HEK293 (cell line): ENCODE measurements around the gene NCOA7.

Experiments
- CTCF ChIA-PET: fragments of 350-600 bp; formaldehyde crosslinking; extraction: SDS; loops from one replicate; lab custom pipeline; 2021; ENCODE audit warnings: antibody characterized with exemption; lab: Yijun Ruan, JAX
- POLR2A ChIA-PET: fragments of 300-600 bp; formaldehyde crosslinking; extraction: SDS; loops from one replicate; lab custom pipeline; 2020; ENCODE audit warnings: antibody characterized with exemption, inconsistent platforms; lab: Yijun Ruan, JAX
- H3K27ac ChIP-seq: fragments of 200-500 bp; sonication (Bioruptor generic); 2 replicates; pipeline ENCODE4 v1.5.1; 2014; ENCODE audit warnings: low read depth, low read length, control low read depth, inconsistent platforms; ENCODE audit errors: extremely low read depth
- H3K36me3 ChIP-seq, 2 experiments: fragments of 200-500 bp in 1 of 2; sonication (Bioruptor generic) in 1 of 2; 1 replicate in 1 of 2; 2 replicates in 1 of 2; pipeline ENCODE4 v1.5.1; 2014 to 2017; ENCODE audit warnings: inconsistent platforms in 2 of 2, low read length in 2 of 2; ENCODE audit not compliant: control insufficient read depth in 2 of 2, insufficient read depth in 1 of 2
- H3K4me1 ChIP-seq: fragments of 200-500 bp; sonication (Bioruptor generic); 2 replicates; pipeline ENCODE4 v1.5.1; 2014; ENCODE audit warnings: mild to moderate bottlenecking, low read length, inconsistent platforms; ENCODE audit not compliant: control insufficient read depth, insufficient read depth
- H3K4me3 ChIP-seq: 2 replicates; pipeline ENCODE4 v1.5.1; 2011; ENCODE audit warnings: low read depth, mild to moderate bottlenecking, control low read depth, low read length, moderate library complexity
- H3K9me3 ChIP-seq: fragments of 200-500 bp; sonication (Bioruptor generic); 2 replicates; pipeline ENCODE4 v1.5.1; 2014; ENCODE audit warnings: low read depth, low read length, inconsistent platforms; ENCODE audit not compliant: control insufficient read depth, insufficient read depth
- EGR2 ChIP-seq: fragments of 450-650 bp; formaldehyde crosslinking; IDR thresholded peaks from 2 replicates; pipeline ENCODE4 v1.5.1; 2016; ENCODE audit warnings: low read depth, missing biosample characterization, missing genetic modification characterization
- HOXD13 ChIP-seq: sonication (generic); formaldehyde crosslinking; IDR thresholded peaks from 2 replicates; pipeline ENCODE4 v1.8.0; 2022; ENCODE audit warnings: missing genetic modification reagents, borderline replicate concordance
- KLF1 ChIP-seq: fragments of 450-650 bp; formaldehyde crosslinking; IDR thresholded peaks from 2 replicates; pipeline ENCODE4 v1.5.1; 2016; ENCODE audit warnings: missing biosample characterization, missing genetic modification characterization
- REPIN1 ChIP-seq: fragments of 450-650 bp; formaldehyde crosslinking; IDR thresholded peaks from 2 replicates; pipeline ENCODE4 v1.5.1; 2017; ENCODE audit warnings: missing biosample characterization, missing genetic modification characterization, low read depth
- ZBTB7A ChIP-seq: fragments of 450-650 bp; formaldehyde crosslinking; IDR thresholded peaks from 2 replicates; pipeline ENCODE4 v1.5.1; 2016; ENCODE audit warnings: low read depth, missing biosample characterization, missing genetic modification characterization
- ZFP3 ChIP-seq: fragments of 450-650 bp; formaldehyde crosslinking; IDR thresholded peaks from 2 replicates; pipeline ENCODE4 v1.5.1; 2016; ENCODE audit warnings: low read depth, missing biosample characterization, missing genetic modification characterization
- ZNF10 ChIP-seq: fragments of 450-650 bp; formaldehyde crosslinking; IDR thresholded peaks from 2 replicates; pipeline ENCODE4 v1.5.1; 2017; ENCODE audit warnings: missing biosample characterization, missing genetic modification characterization
- ZNF248 ChIP-seq: fragments of 450-650 bp; formaldehyde crosslinking; IDR thresholded peaks from 2 replicates; pipeline ENCODE4 v1.5.1; 2017; ENCODE audit warnings: missing biosample characterization, missing genetic modification characterization
- ZNF292 ChIP-seq: fragments of 450-650 bp; formaldehyde crosslinking; IDR thresholded peaks from 2 replicates; pipeline ENCODE4 v1.5.1; 2016; ENCODE audit warnings: low read depth, missing biosample characterization, missing genetic modification characterization, borderline replicate concordance
- ZNF776 ChIP-seq: fragments of 450-650 bp; formaldehyde crosslinking; IDR thresholded peaks from 2 replicates; pipeline ENCODE4 v1.5.0; 2017; ENCODE audit warnings: missing biosample characterization, missing genetic modification characterization, borderline replicate concordance
- ZNF791 ChIP-seq: fragments of 450-650 bp; formaldehyde crosslinking; IDR thresholded peaks from 2 replicates; pipeline ENCODE4 v1.5.1; 2016; ENCODE audit warnings: missing biosample characterization, missing genetic modification characterization
- ZNF843 ChIP-seq: fragments of 450-650 bp; formaldehyde crosslinking; IDR thresholded peaks from 2 replicates; pipeline ENCODE4 v1.5.1; 2016; ENCODE audit warnings: missing biosample characterization, missing genetic modification characterization
- ZSCAN16 ChIP-seq: fragments of 450-650 bp; formaldehyde crosslinking; IDR thresholded peaks from 2 replicates; pipeline ENCODE4 v1.5.1; 2016; ENCODE audit warnings: missing biosample characterization, missing genetic modification characterization
- ZXDB ChIP-seq: fragments of 450-650 bp; formaldehyde crosslinking; IDR thresholded peaks from 2 replicates; pipeline ENCODE4 v1.5.1; 2016; ENCODE audit warnings: missing biosample characterization, missing genetic modification characterization
- TF ChIP-seq, protein P1 (sequence below): fragments of 450-650 bp; formaldehyde crosslinking; IDR thresholded peaks from 2 replicates; pipeline ENCODE4 v1.5.1; 2016; ENCODE audit warnings: missing biosample characterization, missing genetic modification characterization
- TF ChIP-seq, protein P2 (sequence below): fragments of 450-650 bp; formaldehyde crosslinking; IDR thresholded peaks from 2 replicates; pipeline ENCODE4 v1.5.0; 2017; ENCODE audit warnings: missing biosample characterization, missing genetic modification characterization, borderline replicate concordance
- TF ChIP-seq, protein P3 (sequence below): fragments of 450-650 bp; formaldehyde crosslinking; IDR thresholded peaks from 2 replicates; pipeline ENCODE4 v1.5.1; 2016; ENCODE audit warnings: missing biosample characterization, missing genetic modification characterization
- TF ChIP-seq, protein P4 (sequence below): sonication (generic); formaldehyde crosslinking; IDR thresholded peaks from 2 replicates; pipeline ENCODE4 v1.8.1; 2022; ENCODE audit warnings: mild to moderate bottlenecking, moderate library complexity, missing genetic modification reagents
- TF ChIP-seq, protein P5 (sequence below): fragments of 450-650 bp; formaldehyde crosslinking; IDR thresholded peaks from 2 replicates; pipeline ENCODE4 v1.5.1; 2016; ENCODE audit warnings: missing biosample characterization, missing genetic modification characterization
- TF ChIP-seq, protein P6 (sequence below): fragments of 450-650 bp; formaldehyde crosslinking; IDR thresholded peaks from 2 replicates; pipeline ENCODE4 v1.5.1; 2016; ENCODE audit warnings: missing biosample characterization, missing genetic modification characterization
- TF ChIP-seq, protein P7 (sequence below): fragments of 450-650 bp; formaldehyde crosslinking; IDR thresholded peaks from 2 replicates; pipeline ENCODE4 v1.5.1; 2016; ENCODE audit warnings: missing biosample characterization, missing genetic modification characterization

The NCOA7 gene

DNA sequence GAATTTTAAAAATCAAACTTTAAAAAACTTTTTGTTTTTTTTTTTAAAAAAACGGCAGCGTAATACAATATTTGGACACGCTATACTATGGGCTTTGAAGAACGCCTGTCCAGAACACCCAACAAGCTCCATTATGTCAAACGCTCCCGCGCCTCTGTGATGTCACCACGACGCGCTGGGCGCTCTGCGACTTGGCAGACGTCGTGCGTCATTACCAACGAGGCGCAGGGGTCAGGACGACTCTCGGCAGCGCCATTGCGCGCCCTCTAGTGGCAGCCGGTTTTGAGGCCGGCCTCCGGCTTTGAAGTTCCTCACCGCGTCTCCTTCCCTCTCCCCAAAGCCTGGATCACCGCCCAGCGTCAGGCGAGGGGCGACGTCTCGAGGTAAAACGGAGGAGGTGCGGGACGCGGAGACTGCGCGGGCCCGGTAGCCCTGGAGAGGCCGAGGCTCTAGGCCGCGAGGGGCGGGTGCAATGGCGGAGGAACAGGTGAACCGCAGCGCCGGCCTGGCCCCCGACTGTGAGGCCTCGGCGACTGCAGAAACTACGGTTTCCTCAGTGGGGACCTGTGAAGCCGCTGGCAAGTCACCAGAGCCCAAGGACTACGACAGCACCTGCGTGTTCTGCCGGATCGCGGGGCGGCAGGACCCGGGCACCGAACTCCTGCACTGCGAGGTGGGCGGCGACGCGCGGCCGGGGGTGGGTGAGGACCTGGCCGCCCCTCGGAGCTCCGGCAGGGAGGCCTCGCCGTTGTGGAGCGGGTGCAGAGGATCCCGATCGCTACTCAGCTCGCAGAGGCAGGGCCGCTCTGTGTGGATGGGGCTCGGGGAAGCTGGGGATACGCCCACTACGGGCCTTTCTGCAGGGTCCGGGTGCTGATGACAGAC is 166.0 kb downstream of the NCOA7 start, which contains the start of gene HINT3:
TSS of gene HINT3 (plus strand) at position 265 of the 885 bp plus-strand sequence. CDS start at position 473, 208 bp downstream.
- Histone ChIP-seq H3K4me1 (no peaks in the 10 kb centered on the region), H3K9me3 (no peaks in the 10 kb centered on the region), H3K27ac (peak within 1 kb of the TSS; percentile 94), H3K36me3 (peaks cover 0 to 13% of the 10 kb centered on the region in 2 experiments; a peak in 1 of 3 replicates), H3K4me3 (peak within 1 kb of the TSS; percentile 83)
- POLR2A ChIA-PET: interaction anchor here (0.7 to 3.3 kb wide), 17 partner anchors 10 to 212 kb away, joined by 3 to 54 read pairs (median 4); partner anchors contain the start of genes NCOA7 and TRMT11
- CTCF ChIA-PET: interaction anchor here (0.5 to 4.6 kb wide), 70 partner anchors 8 to 1067 kb away, joined by 3 to 62 read pairs (median 4); partner anchors contain the start of genes NCOA7 and TRMT11
- TF ChIP-seq ZNF776 (no peak), EGR2 (peak; percentile 72), ZNF791 (tag by site-specific recombination) (no peak), ZSCAN16 (tag by site-specific recombination) (no peak; the same call in 1 of the 2 replicates), ZFP3 (tag by site-specific recombination) (peak; percentile 38; the same call in 1 of the 2 replicates), ZNF843 (peak; percentile 73), REPIN1 (tag by site-specific recombination) (peak; percentile 78), ZNF10 (peak; percentile 73; the same call in 1 of the 2 replicates), ZXDB (tag by site-specific recombination) (peak; percentile 98), KLF1 (peak; percentile 69), ZNF248 (tag by site-specific recombination) (no peak), HOXD13 (CRISPR knock-in tag) (no peak; the same call in 1 of the 2 replicates), ZBTB7A (0 out of 2 replicates have a peak, but pooled peaks have one; percentile 56), ZNF292 (tag by site-specific recombination) (no peak)
- TF ChIP-seq, protein P1, sequence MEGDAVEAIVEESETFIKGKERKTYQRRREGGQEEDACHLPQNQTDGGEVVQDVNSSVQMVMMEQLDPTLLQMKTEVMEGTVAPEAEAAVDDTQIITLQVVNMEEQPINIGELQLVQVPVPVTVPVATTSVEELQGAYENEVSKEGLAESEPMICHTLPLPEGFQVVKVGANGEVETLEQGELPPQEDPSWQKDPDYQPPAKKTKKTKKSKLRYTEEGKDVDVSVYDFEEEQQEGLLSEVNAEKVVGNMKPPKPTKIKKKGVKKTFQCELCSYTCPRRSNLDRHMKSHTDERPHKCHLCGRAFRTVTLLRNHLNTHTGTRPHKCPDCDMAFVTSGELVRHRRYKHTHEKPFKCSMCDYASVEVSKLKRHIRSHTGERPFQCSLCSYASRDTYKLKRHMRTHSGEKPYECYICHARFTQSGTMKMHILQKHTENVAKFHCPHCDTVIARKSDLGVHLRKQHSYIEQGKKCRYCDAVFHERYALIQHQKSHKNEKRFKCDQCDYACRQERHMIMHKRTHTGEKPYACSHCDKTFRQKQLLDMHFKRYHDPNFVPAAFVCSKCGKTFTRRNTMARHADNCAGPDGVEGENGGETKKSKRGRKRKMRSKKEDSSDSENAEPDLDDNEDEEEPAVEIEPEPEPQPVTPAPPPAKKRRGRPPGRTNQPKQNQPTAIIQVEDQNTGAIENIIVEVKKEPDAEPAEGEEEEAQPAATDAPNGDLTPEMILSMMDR (tag by site-specific recombination): peak; percentile 100
- TF ChIP-seq, protein P2, sequence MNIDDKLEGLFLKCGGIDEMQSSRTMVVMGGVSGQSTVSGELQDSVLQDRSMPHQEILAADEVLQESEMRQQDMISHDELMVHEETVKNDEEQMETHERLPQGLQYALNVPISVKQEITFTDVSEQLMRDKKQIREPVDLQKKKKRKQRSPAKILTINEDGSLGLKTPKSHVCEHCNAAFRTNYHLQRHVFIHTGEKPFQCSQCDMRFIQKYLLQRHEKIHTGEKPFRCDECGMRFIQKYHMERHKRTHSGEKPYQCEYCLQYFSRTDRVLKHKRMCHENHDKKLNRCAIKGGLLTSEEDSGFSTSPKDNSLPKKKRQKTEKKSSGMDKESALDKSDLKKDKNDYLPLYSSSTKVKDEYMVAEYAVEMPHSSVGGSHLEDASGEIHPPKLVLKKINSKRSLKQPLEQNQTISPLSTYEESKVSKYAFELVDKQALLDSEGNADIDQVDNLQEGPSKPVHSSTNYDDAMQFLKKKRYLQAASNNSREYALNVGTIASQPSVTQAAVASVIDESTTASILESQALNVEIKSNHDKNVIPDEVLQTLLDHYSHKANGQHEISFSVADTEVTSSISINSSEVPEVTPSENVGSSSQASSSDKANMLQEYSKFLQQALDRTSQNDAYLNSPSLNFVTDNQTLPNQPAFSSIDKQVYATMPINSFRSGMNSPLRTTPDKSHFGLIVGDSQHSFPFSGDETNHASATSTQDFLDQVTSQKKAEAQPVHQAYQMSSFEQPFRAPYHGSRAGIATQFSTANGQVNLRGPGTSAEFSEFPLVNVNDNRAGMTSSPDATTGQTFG (tag by site-specific recombination): no peak; the same call in 1 of the 2 replicates
- TF ChIP-seq, protein P3, sequence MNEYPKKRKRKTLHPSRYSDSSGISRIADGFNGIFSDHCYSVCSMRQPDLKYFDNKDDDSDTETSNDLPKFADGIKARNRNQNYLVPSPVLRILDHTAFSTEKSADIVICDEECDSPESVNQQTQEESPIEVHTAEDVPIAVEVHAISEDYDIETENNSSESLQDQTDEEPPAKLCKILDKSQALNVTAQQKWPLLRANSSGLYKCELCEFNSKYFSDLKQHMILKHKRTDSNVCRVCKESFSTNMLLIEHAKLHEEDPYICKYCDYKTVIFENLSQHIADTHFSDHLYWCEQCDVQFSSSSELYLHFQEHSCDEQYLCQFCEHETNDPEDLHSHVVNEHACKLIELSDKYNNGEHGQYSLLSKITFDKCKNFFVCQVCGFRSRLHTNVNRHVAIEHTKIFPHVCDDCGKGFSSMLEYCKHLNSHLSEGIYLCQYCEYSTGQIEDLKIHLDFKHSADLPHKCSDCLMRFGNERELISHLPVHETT (tag by site-specific recombination): peak; percentile 89
- TF ChIP-seq, protein P4, sequence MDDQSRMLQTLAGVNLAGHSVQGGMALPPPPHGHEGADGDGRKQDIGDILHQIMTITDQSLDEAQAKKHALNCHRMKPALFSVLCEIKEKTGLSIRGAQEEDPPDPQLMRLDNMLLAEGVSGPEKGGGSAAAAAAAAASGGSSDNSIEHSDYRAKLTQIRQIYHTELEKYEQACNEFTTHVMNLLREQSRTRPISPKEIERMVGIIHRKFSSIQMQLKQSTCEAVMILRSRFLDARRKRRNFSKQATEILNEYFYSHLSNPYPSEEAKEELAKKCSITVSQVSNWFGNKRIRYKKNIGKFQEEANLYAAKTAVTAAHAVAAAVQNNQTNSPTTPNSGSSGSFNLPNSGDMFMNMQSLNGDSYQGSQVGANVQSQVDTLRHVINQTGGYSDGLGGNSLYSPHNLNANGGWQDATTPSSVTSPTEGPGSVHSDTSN (CRISPR knock-in tag): peak; percentile 84
- TF ChIP-seq, protein P5, sequence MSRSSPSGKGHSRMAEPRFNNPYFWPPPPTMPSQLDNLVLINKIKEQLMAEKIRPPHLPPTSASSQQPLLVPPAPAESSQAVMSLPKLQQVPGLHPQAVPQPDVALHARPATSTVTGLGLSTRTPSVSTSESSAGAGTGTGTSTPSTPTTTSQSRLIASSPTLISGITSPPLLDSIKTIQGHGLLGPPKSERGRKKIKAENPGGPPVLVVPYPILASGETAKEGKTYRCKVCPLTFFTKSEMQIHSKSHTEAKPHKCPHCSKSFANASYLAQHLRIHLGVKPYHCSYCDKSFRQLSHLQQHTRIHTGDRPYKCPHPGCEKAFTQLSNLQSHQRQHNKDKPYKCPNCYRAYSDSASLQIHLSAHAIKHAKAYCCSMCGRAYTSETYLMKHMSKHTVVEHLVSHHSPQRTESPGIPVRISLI: peak; percentile 90
- TF ChIP-seq, protein P6, sequence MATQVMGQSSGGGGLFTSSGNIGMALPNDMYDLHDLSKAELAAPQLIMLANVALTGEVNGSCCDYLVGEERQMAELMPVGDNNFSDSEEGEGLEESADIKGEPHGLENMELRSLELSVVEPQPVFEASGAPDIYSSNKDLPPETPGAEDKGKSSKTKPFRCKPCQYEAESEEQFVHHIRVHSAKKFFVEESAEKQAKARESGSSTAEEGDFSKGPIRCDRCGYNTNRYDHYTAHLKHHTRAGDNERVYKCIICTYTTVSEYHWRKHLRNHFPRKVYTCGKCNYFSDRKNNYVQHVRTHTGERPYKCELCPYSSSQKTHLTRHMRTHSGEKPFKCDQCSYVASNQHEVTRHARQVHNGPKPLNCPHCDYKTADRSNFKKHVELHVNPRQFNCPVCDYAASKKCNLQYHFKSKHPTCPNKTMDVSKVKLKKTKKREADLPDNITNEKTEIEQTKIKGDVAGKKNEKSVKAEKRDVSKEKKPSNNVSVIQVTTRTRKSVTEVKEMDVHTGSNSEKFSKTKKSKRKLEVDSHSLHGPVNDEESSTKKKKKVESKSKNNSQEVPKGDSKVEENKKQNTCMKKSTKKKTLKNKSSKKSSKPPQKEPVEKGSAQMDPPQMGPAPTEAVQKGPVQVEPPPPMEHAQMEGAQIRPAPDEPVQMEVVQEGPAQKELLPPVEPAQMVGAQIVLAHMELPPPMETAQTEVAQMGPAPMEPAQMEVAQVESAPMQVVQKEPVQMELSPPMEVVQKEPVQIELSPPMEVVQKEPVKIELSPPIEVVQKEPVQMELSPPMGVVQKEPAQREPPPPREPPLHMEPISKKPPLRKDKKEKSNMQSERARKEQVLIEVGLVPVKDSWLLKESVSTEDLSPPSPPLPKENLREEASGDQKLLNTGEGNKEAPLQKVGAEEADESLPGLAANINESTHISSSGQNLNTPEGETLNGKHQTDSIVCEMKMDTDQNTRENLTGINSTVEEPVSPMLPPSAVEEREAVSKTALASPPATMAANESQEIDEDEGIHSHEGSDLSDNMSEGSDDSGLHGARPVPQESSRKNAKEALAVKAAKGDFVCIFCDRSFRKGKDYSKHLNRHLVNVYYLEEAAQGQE: peak; percentile 71
- TF ChIP-seq, protein P7, sequence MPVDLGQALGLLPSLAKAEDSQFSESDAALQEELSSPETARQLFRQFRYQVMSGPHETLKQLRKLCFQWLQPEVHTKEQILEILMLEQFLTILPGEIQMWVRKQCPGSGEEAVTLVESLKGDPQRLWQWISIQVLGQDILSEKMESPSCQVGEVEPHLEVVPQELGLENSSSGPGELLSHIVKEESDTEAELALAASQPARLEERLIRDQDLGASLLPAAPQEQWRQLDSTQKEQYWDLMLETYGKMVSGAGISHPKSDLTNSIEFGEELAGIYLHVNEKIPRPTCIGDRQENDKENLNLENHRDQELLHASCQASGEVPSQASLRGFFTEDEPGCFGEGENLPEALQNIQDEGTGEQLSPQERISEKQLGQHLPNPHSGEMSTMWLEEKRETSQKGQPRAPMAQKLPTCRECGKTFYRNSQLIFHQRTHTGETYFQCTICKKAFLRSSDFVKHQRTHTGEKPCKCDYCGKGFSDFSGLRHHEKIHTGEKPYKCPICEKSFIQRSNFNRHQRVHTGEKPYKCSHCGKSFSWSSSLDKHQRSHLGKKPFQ: no peak
